Measurements from ENCODE around the gene KIF6.

The KIF6 gene

DNA sequence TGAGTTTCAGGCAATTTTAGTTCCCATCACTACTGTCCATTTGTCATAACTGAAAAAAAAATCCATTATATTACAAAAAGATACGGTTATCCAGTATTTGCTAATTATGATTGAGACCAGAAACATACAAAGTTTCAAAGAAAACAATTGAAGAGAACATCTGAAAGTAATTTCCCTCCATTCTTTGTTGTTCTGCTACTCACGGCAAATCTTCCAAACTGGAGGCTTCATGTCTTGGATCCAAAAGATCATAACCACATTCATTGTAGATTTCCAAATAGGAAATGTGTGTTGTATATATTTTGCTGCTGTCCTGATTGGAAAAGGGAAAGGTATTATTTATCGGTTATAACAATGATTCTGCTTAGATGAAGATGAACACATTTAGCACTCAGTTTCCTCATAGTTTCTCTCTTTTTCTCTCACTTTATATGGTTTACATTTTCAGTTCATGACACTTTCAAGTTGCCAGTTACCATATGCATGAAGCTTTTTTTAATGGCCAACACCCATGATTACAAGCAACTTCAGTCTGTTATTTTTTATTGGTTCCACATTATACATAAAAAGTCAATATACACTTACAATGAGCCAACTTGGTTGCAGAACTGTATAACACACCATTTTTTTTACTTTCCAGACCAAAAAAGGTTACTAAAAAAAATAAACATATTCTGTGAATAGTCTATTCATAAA lies 90.4 kb downstream of the KIF6 start:
- in situ Hi-C loops (cut with MboI; ENCODE audit: low pct_unique_long_range_greater_than_20kb, low sequenced_read_pairs, unreplicated experiment) = no loop called here
- no peak for DNase-seq (ENCODE audit: low spot score)
- TF ChIP-seq, protein P1, sequence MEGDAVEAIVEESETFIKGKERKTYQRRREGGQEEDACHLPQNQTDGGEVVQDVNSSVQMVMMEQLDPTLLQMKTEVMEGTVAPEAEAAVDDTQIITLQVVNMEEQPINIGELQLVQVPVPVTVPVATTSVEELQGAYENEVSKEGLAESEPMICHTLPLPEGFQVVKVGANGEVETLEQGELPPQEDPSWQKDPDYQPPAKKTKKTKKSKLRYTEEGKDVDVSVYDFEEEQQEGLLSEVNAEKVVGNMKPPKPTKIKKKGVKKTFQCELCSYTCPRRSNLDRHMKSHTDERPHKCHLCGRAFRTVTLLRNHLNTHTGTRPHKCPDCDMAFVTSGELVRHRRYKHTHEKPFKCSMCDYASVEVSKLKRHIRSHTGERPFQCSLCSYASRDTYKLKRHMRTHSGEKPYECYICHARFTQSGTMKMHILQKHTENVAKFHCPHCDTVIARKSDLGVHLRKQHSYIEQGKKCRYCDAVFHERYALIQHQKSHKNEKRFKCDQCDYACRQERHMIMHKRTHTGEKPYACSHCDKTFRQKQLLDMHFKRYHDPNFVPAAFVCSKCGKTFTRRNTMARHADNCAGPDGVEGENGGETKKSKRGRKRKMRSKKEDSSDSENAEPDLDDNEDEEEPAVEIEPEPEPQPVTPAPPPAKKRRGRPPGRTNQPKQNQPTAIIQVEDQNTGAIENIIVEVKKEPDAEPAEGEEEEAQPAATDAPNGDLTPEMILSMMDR (IDR thresholded peaks at IDR 0.05; ENCODE audit: extremely low read depth, insufficient read depth, missing control alignments) = no peak

DNA sequence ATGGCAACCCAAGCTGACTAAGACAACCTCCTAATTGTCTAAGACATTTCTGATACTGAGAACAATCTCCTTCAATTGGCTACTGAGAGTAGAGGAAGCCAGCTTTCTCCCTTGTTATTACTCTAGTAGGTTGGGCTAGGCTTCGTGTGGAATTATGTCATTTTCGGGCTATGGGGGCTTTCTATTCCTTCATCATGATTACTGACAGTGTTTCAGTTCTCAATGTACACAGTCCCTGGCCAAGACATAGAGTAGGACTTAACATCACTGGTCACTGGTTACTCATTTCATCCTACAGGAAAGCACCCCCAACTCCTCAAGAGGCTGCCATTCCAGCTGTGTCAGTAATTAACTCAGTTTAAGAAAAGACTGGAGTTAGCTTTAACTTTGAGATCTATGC lies 100.0 kb downstream of the KIF6 start:
- in situ Hi-C loops (cut with MboI; ENCODE audit: low pct_unique_long_range_greater_than_20kb, low sequenced_read_pairs, unreplicated experiment) = no loop called here
- TF ChIP-seq, protein P1 (IDR thresholded peaks at IDR 0.05; ENCODE audit: extremely low read depth, insufficient read depth, missing control alignments) = no peak
- DNase-seq (ENCODE audit: low spot score) = no peak

DNA sequence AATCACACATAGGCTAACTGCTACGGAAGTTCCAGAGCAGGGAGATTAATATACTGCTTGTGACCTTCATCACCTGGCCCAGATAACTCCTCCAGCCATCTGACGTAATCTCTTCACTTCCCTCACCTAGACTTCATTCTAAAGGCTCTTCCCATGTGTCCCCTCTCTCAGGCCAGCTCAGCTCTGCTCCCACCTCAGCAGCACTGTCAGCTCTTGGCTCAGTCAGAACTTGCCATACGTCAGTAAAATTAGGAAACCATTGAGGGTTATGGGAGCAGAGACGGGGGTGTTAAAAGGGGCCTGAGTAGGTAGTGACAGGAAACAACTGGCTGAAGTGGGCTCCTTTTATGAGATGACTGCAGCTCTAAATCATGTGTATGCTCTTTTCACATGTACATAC lies 101.5 kb downstream of the KIF6 start:
- DNase-seq (ENCODE audit: low spot score) = no peak
- TF ChIP-seq, protein P1 (IDR thresholded peaks at IDR 0.05; ENCODE audit: extremely low read depth, insufficient read depth, missing control alignments) = no peak
- in situ Hi-C loops (cut with MboI; ENCODE audit: low pct_unique_long_range_greater_than_20kb, low sequenced_read_pairs, unreplicated experiment) = no loop called here

DNA sequence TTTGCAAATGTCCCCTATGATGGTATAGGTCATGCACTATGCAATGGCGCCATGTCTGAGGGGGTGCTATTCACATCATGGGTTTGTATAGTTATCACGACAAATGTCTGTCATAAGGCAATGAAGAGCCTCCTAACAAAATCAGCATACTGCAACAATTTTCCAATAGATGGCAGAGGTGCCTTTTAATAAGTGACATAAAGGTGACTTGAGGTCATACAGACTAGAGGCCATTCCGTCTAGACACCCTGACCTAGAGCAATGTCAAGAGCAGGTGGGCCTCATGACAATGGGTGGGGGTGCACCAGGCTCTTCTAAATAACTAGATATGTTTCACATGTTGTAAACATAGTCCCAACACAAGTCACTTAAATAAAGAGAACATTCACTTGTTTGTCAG lies 107.7 kb downstream of the KIF6 start:
- no peak for DNase-seq (ENCODE audit: low spot score)
- in situ Hi-C loops (cut with MboI; ENCODE audit: low pct_unique_long_range_greater_than_20kb, low sequenced_read_pairs, unreplicated experiment) = no loop called here
- TF ChIP-seq, protein P1 (IDR thresholded peaks at IDR 0.05; ENCODE audit: extremely low read depth, insufficient read depth, missing control alignments) = peak; percentile 8

DNA sequence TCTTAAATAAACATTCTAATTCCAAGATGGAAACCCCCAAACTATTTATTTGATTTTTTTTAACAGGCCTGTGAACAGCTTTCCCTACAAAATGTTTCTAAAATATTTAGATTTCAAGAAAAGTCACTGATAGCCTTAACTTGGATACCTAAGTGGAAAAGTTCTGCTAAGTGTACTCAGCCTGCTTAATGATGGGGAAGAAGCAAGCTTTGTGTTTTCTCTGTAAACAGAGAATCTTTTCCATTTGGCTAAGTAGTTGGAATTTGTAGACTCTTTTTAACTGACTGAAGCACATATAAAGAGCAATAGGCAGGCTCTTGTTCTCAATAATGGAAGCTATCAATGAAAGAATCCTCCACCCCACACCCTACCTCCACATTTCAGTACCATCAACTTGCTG lies 108.2 kb downstream of the KIF6 start:
- in situ Hi-C loops (cut with MboI; ENCODE audit: low pct_unique_long_range_greater_than_20kb, low sequenced_read_pairs, unreplicated experiment) = no loop called here
- TF ChIP-seq, protein P1 (IDR thresholded peaks at IDR 0.05; ENCODE audit: extremely low read depth, insufficient read depth, missing control alignments) = no peak
- DNase-seq (ENCODE audit: low spot score) = no peak

DNA sequence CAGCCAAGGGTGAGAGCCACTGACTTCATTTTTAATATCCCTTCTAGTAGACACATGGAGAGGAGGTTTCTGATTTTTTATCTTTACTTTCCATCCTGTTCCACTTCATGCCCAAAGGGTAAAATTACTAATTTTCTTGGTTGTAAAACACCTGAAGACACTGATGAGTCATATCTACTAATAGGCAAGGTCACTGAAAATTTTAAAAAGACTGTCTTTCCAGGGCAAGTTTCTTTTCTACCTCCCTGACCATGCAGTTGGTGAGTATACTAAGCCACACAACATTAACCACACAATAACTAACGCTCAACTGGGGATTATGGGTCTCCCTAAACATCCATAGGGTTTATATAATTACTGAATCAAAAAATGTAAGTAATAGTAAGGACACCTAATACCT lies 109.6 kb downstream of the KIF6 start:
- TF ChIP-seq, protein P1 (IDR thresholded peaks at IDR 0.05; ENCODE audit: extremely low read depth, insufficient read depth, missing control alignments) = no peak
- in situ Hi-C loops (cut with MboI; ENCODE audit: low pct_unique_long_range_greater_than_20kb, low sequenced_read_pairs, unreplicated experiment) = no loop called here
- no peak for DNase-seq (ENCODE audit: low spot score)
